K562 (cell line): ENCODE measurements around the gene C5orf24. TPM values are rescaled to one million over a fixed set of nuclear protein-coding genes. Genes with fewer than 3 reads are reported as not detected.
A peak's percentile ranks its signal among the peaks of the same experiment; 100 is the strongest.

Source experiments
- ARNT ChIP-seq, 2 experiments: fragments of 450-650 bp; IDR thresholded peaks; 2 replicates each; pipeline ENCODE4 v1.6.1; 2016; ENCODE audit warnings: mild to moderate bottlenecking in 1 of 2
- BHLHE40 ChIP-seq: IDR thresholded peaks from 2 replicates; pipeline ENCODE4 v1.6.1; 2011; ENCODE audit warnings: low read length, improper control_type of control experiment
- DACH1 ChIP-seq: fragments of 450-650 bp; IDR thresholded peaks from 2 replicates; pipeline ENCODE4 v1.6.1; 2018; ENCODE audit not compliant: partially characterized antibody
- GABPB2 ChIP-seq: fragments of 250-450 bp; sonication (Bioruptor Pico); conservative IDR thresholded peaks from 2 replicates; pipeline ENCODE4 v1.5.1; 2021; ENCODE audit warnings: mild to moderate bottlenecking
- KAT7 ChIP-seq: sonication (generic); formaldehyde crosslinking; IDR thresholded peaks from 2 replicates; pipeline ENCODE4 v1.8.0; 2022; ENCODE audit warnings: missing genetic modification reagents, mild to moderate bottlenecking, borderline replicate concordance
- MNT ChIP-seq, 2 experiments: fragments of 450-650 bp; conservative IDR thresholded peaks; 2 replicates each; pipeline ENCODE4 v1.6.1; 2017; ENCODE audit warnings: mild to moderate bottlenecking in 2 of 2, moderate library complexity in 2 of 2
- OTX1 ChIP-seq: fragments of 450-650 bp; formaldehyde crosslinking; IDR thresholded peaks from 2 replicates; pipeline ENCODE4 v1.4.0; 2022; ENCODE audit warnings: mild to moderate bottlenecking
- PHB2 ChIP-seq: fragments of 450-650 bp; IDR thresholded peaks from 2 replicates; pipeline ENCODE4 v1.6.1; 2017; ENCODE audit warnings: low read depth
- POLR3G ChIP-seq: IDR thresholded peaks from 2 replicates; pipeline ENCODE4 v1.6.1; 2011; ENCODE audit not compliant: insufficient read length, insufficient replicate concordance; ENCODE audit errors: extremely low read depth
- PTTG1 ChIP-seq: fragments of 450-650 bp; IDR thresholded peaks from 2 replicates; pipeline ENCODE4 v1.6.1; 2016; ENCODE audit warnings: low read depth, mild to moderate bottlenecking, missing genetic modification characterization, missing compliant biosample characterization
- RAD51 ChIP-seq: fragments of 450-650 bp; IDR thresholded peaks from 2 replicates; pipeline ENCODE4 v1.7.1; 2016; ENCODE audit warnings: low read depth, mild to moderate bottlenecking, borderline replicate concordance
- SMARCE1 ChIP-seq: fragments of 450-650 bp; IDR thresholded peaks from 2 replicates; pipeline ENCODE4 v1.7.1; 2016; ENCODE audit warnings: mild to moderate bottlenecking
- TBP ChIP-seq: optimal IDR thresholded peaks from 2 replicates; pipeline ENCODE3; 2011; ENCODE audit warnings: low read depth, low read length, improper control_type of control experiment
- TCF3 ChIP-seq: sonication (generic); formaldehyde crosslinking; IDR thresholded peaks from 2 replicates; pipeline ENCODE4 v1.4.0; 2020; ENCODE audit warnings: mild to moderate bottlenecking, missing genetic modification reagents
- WHSC1 ChIP-seq: IDR thresholded peaks from one replicate; pipeline ENCODE4 v1.6.1; 2012; ENCODE audit warnings: low read length, control low read depth, inconsistent platforms
- ZBTB7A ChIP-seq: IDR thresholded peaks from 2 replicates; pipeline ENCODE4 v1.6.1; 2011; ENCODE audit warnings: low read depth, mild to moderate bottlenecking, low read length, moderate library complexity, borderline replicate concordance; ENCODE audit not compliant: control insufficient read depth
- ZNF436 ChIP-seq: fragments of 250-450, 450-650 bp; sonication (Bioruptor Pico); formaldehyde crosslinking; IDR thresholded peaks from 2 replicates; pipeline ENCODE4 v1.7.0; 2020; ENCODE audit warnings: mild to moderate bottlenecking
- ZNF449 ChIP-seq: fragments of 250-450 bp; sonication (Bioruptor Pico); IDR thresholded peaks from 2 replicates; pipeline ENCODE4 v1.8.0; 2022; ENCODE audit warnings: moderate library complexity, mild to moderate bottlenecking, inconsistent platforms
- ZNF507 ChIP-seq: conservative IDR thresholded peaks from 2 replicates; pipeline ENCODE4 v1.6.1; 2017; ENCODE audit warnings: missing genetic modification characterization, missing compliant biosample characterization
- ZNF551 ChIP-seq: fragments of 250-450 bp; sonication (Bioruptor Pico); IDR thresholded peaks from 2 replicates; pipeline ENCODE4 v1.5.0; 2021; ENCODE audit warnings: mild to moderate bottlenecking, moderate library complexity
- ZSCAN29 ChIP-seq: fragments of 450-650 bp; IDR thresholded peaks from 2 replicates; pipeline ENCODE4 v1.6.1; 2017
- polyA plus RNA-seq, 8 experiments: library from polyadenylated mRNA; depleted of rRNA in 4 of 8; stranded (reverse) in 5 of 8; unstranded in 3 of 8; fragments of >200 nt; fragmentation: Nextera tagmentation in 2 of 8; fragmentation: Illumina TruSeq in 1 of 8; extraction: Ambion mirVana in 2 of 8; extraction: Trizol in 1 of 8; gene quantifications; 2 replicates each; pipeline versions ENCODE4 v1.2.1 to v1.2.3, GENCODE V29; 2011 to 2014; ENCODE audit warnings: inconsistent platforms in 1 of 8, missing spikeins in 1 of 8
- total RNA-seq, 7 experiments: library from RNA; depleted of rRNA in 6 of 7; stranded (reverse); fragments of >200 nt in 6 of 7; fragmentation: Illumina TruSeq in 2 of 7; extraction: Trizol in 2 of 7; gene quantifications; 2 replicates each; pipeline versions ENCODE4 v1.2.1 to v1.2.3, GENCODE V29; 2011 to 2021; ENCODE audit warnings: low replicate concordance in 1 of 7
- TF ChIP-seq, protein P1 (sequence below): sonication (generic); formaldehyde crosslinking; IDR thresholded peaks from 2 replicates; pipeline ENCODE4 v1.8.1; 2022; ENCODE audit warnings: missing genetic modification reagents
- TF ChIP-seq, protein P2 (sequence below): fragments of 450-650 bp; IDR thresholded peaks from 2 replicates; pipeline ENCODE4 v1.6.1; 2016; ENCODE audit warnings: low read depth, mild to moderate bottlenecking, moderate library complexity
- TF ChIP-seq, protein P3 (sequence below): fragments of 250-450 bp; sonication (Bioruptor Pico); IDR thresholded peaks from 2 replicates; pipeline ENCODE4 v1.5.0; 2020; ENCODE audit warnings: mild to moderate bottlenecking

C5orf24 gene
- total and polyA plus RNA-seq, 9 of the 15 experiments (the other 6 are each of a cell fraction or from before 2014, with no cell fraction given), result 8.9 to 38.6 (median 28.4) TPM

GRCh38 chr5:134905246-134905996 lies 59.7 kb downstream of the C5orf24 start (continued):
- TF ChIP-seq, protein P1, sequence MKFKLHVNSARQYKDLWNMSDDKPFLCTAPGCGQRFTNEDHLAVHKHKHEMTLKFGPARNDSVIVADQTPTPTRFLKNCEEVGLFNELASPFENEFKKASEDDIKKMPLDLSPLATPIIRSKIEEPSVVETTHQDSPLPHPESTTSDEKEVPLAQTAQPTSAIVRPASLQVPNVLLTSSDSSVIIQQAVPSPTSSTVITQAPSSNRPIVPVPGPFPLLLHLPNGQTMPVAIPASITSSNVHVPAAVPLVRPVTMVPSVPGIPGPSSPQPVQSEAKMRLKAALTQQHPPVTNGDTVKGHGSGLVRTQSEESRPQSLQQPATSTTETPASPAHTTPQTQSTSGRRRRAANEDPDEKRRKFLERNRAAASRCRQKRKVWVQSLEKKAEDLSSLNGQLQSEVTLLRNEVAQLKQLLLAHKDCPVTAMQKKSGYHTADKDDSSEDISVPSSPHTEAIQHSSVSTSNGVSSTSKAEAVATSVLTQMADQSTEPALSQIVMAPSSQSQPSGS (CRISPR knock-in tag), result no peak
- TF ChIP-seq ZSCAN29 (no peak), OTX1 (CRISPR knock-in tag) (no peak), ARNT (IDR thresholded peaks at IDR 0.05) (peak; percentile 20 to 63; a peak in 2 of 4 replicates), ZNF551 (CRISPR knock-in tag) (no peak), MNT (conservative IDR thresholded peaks at IDR 0.05) (peak in 1 of 2 experiments; percentile 18; a peak in 1 of 4 replicates), TBP (no peak), BHLHE40 (no peak), TCF3 (CRISPR knock-in tag) (no peak), KAT7 (CRISPR knock-in tag) (no peak), PHB2 (no peak), GABPB2 (CRISPR knock-in tag) (no peak), ZBTB7A (no peak), RAD51 (0 out of 2 replicates have a peak, but pooled peaks have one; percentile 25), ZNF436 (CRISPR knock-in tag) (no peak), WHSC1 (no peak), ZNF507 (no peak), POLR3G (no peak), PTTG1 (no peak), DACH1 (peak; percentile 20), SMARCE1 (peak; percentile 57; the same call in 1 of the 2 replicates), ZNF449 (CRISPR knock-in tag) (no peak)
- TF ChIP-seq, protein P2, sequence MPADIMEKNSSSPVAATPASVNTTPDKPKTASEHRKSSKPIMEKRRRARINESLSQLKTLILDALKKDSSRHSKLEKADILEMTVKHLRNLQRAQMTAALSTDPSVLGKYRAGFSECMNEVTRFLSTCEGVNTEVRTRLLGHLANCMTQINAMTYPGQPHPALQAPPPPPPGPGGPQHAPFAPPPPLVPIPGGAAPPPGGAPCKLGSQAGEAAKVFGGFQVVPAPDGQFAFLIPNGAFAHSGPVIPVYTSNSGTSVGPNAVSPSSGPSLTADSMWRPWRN, result no peak
- TF ChIP-seq, protein P3, sequence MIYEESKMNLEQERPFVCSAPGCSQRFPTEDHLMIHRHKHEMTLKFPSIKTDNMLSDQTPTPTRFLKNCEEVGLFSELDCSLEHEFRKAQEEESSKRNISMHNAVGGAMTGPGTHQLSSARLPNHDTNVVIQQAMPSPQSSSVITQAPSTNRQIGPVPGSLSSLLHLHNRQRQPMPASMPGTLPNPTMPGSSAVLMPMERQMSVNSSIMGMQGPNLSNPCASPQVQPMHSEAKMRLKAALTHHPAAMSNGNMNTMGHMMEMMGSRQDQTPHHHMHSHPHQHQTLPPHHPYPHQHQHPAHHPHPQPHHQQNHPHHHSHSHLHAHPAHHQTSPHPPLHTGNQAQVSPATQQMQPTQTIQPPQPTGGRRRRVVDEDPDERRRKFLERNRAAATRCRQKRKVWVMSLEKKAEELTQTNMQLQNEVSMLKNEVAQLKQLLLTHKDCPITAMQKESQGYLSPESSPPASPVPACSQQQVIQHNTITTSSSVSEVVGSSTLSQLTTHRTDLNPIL, result no peak
